HepG2 (cell line): Measurements from ENCODE around the gene BBS1. TPM values are rescaled to one million over a fixed set of nuclear protein-coding genes. Genes with fewer than 3 reads are reported as not detected.

Experiments used
- ATF7-NPFF ChIP-seq: sonication (generic); formaldehyde crosslinking; IDR thresholded peaks from 2 replicates; pipeline ENCODE4 v1.8.1; 2023; ENCODE audit warnings: mild to moderate bottlenecking, low read depth, missing genetic modification reagents, moderate library complexity
- E2F1 ChIP-seq: sonication (generic); formaldehyde crosslinking; IDR thresholded peaks from 2 replicates; pipeline ENCODE4 v1.5.0; 2020; ENCODE audit warnings: missing genetic modification reagents
- ELF1 ChIP-seq: sonication (generic); formaldehyde crosslinking; IDR thresholded peaks from 2 replicates; pipeline ENCODE4 v1.4.0; 2020; ENCODE audit warnings: missing genetic modification reagents
- FOXA1 ChIP-seq, 2 experiments: fragments of 450-650 bp in 1 of 2; sonication (generic) in 1 of 2; formaldehyde crosslinking in 1 of 2; IDR thresholded peaks; 2 replicates each; pipeline versions ENCODE4 v1.4.0 to v1.6.1; 2016 to 2020; ENCODE audit warnings: missing genetic modification reagents in 1 of 2
- GATA4 ChIP-seq: sonication (generic); IDR thresholded peaks from 2 replicates; pipeline ENCODE4 v1.6.1; 2016; ENCODE audit warnings: antibody characterized with exemption, low read depth, borderline replicate concordance
- HES4 ChIP-seq: sonication (generic); formaldehyde crosslinking; IDR thresholded peaks from 2 replicates; pipeline ENCODE4 v1.9.0; 2021; ENCODE audit warnings: mild to moderate bottlenecking, missing genetic modification reagents, borderline replicate concordance
- HMG20B ChIP-seq: conservative IDR thresholded peaks from 2 replicates; pipeline ENCODE4 v1.6.1; 2016; ENCODE audit warnings: missing genetic modification reagents, missing compliant biosample characterization
- HMGXB3 ChIP-seq: sonication (generic); formaldehyde crosslinking; IDR thresholded peaks from 2 replicates; pipeline ENCODE4 v1.4.0; 2020; ENCODE audit warnings: missing genetic modification reagents, borderline replicate concordance
- IRF2 ChIP-seq: IDR thresholded peaks from 2 replicates; pipeline ENCODE4 v1.6.1; 2018; ENCODE audit warnings: missing genetic modification reagents, missing compliant biosample characterization
- JUND ChIP-seq: sonication (generic); formaldehyde crosslinking; IDR thresholded peaks from 2 replicates; pipeline ENCODE4 v1.8.0; 2022; ENCODE audit warnings: mild to moderate bottlenecking, missing genetic modification reagents
- MAFG ChIP-seq: sonication (generic); formaldehyde crosslinking; IDR thresholded peaks from 2 replicates; pipeline ENCODE4 v1.5.1; 2020; ENCODE audit warnings: mild to moderate bottlenecking, missing genetic modification reagents
- MYC ChIP-seq: sonication (generic); formaldehyde crosslinking; IDR thresholded peaks from 2 replicates; pipeline ENCODE4 v1.9.0; 2021; ENCODE audit warnings: missing genetic modification reagents, borderline replicate concordance
- SOX6 ChIP-seq, 2 experiments: fragments of 450-650 bp in 1 of 2; sonication (generic) in 1 of 2; formaldehyde crosslinking in 1 of 2; IDR thresholded peaks; 2 replicates each; pipeline versions ENCODE4 v1.4.0 to v1.6.1; 2017 to 2020; ENCODE audit warnings: antibody characterized with exemption in 1 of 2, mild to moderate bottlenecking in 1 of 2, missing genetic modification reagents in 1 of 2
- TCF7 ChIP-seq: sonication (generic); IDR thresholded peaks from 2 replicates; pipeline ENCODE4 v1.6.1; 2016; ENCODE audit warnings: antibody characterized with exemption, low read depth
- ZBTB26 ChIP-seq: IDR thresholded peaks from 2 replicates; pipeline ENCODE4 v1.6.1; 2016; ENCODE audit warnings: missing compliant biosample characterization, missing genetic modification reagents, borderline replicate concordance
- ZFP41 ChIP-seq: sonication (generic); formaldehyde crosslinking; IDR thresholded peaks from 2 replicates; pipeline ENCODE4 v1.4.0; 2020; ENCODE audit warnings: mild to moderate bottlenecking, missing genetic modification reagents, borderline replicate concordance
- ZNF24 ChIP-seq: fragments of 450-650 bp; IDR thresholded peaks from 2 replicates; pipeline ENCODE4 v1.6.1; 2017; ENCODE audit warnings: antibody characterized with exemption, mild to moderate bottlenecking
- ZNF256 ChIP-seq: sonication (generic); formaldehyde crosslinking; conservative IDR thresholded peaks from 2 replicates; pipeline ENCODE4 v1.4.0; 2020; ENCODE audit warnings: missing genetic modification reagents
- ZNF496 ChIP-seq: sonication (generic); formaldehyde crosslinking; IDR thresholded peaks from 2 replicates; pipeline ENCODE4 v1.8.1; 2023; ENCODE audit warnings: mild to moderate bottlenecking, moderate library complexity, missing genetic modification reagents; ENCODE audit not compliant: insufficient replicate concordance
- ZNF598 ChIP-seq: sonication (generic); formaldehyde crosslinking; IDR thresholded peaks from 2 replicates; pipeline ENCODE4 v1.5.1; 2020; ENCODE audit warnings: mild to moderate bottlenecking, missing genetic modification reagents, borderline replicate concordance
- ZNF724P ChIP-seq: sonication (generic); formaldehyde crosslinking; IDR thresholded peaks from 2 replicates; pipeline ENCODE4 v1.8.0; 2022; ENCODE audit warnings: missing genetic modification reagents, borderline replicate concordance
- ZSCAN20 ChIP-seq: sonication (generic); formaldehyde crosslinking; IDR thresholded peaks from 2 replicates; pipeline ENCODE4 v1.4.0; 2020; ENCODE audit warnings: missing genetic modification reagents, mild to moderate bottlenecking, borderline replicate concordance
- polyA plus RNA-seq, 8 experiments: library from polyadenylated mRNA; depleted of rRNA in 3 of 8; stranded (reverse) in 7 of 8; unstranded in 1 of 8; fragments of >200 nt; fragmentation: Illumina TruSeq in 4 of 8; extraction: Trizol in 4 of 8; gene quantifications; 2 replicates each; pipeline versions ENCODE4 v1.2.1 to v1.2.3, GENCODE V29; 2011 to 2016; ENCODE audit warnings: low read depth in 4 of 8, missing spikeins in 1 of 8, mixed read lengths in 1 of 8; ENCODE audit not compliant: insufficient read depth in 1 of 8
- total RNA-seq, 5 experiments: library from RNA; depleted of rRNA; stranded (reverse); fragments of >200 nt; fragmentation: Illumina TruSeq; extraction: Trizol; gene quantifications; 2 replicates each; pipeline ENCODE4 v1.2.3, GENCODE V29; 2016; ENCODE audit warnings: low read depth in 1 of 5

Gene BBS1
- total and polyA plus RNA-seq, 2 of the 13 experiments (the other 11 are each of a cell fraction or from before 2014, with no cell fraction given): 11.7 to 14.1 TPM

GRCh38 chr11:66480117-66480938 is 30.1 kb upstream of the BBS1 start, which contains the start of gene DPP3 (continued):
- TF ChIP-seq SOX6 (IDR thresholded peaks at IDR 0.05) (no peak), SOX6 (CRISPR knock-in tag; IDR thresholded peaks at IDR 0.05) (peak; percentile 52; the same call in 1 of the 2 replicates), IRF2 (CRISPR knock-in tag) (peak; percentile 78; the same call in 1 of the 2 replicates), FOXA1 (IDR thresholded peaks at IDR 0.05) (no peak), FOXA1 (CRISPR knock-in tag; IDR thresholded peaks at IDR 0.05) (peak; percentile 49; the same call in 1 of the 2 replicates), HMG20B (CRISPR knock-in tag) (0 out of 2 replicates have a peak, but pooled peaks have one; percentile 32), ELF1 (CRISPR knock-in tag) (peak; percentile 97), JUND (CRISPR knock-in tag) (no peak), ZSCAN20 (CRISPR knock-in tag) (no peak), HES4 (CRISPR knock-in tag) (no peak), TCF7 (no peak), ATF7-NPFF (peak; percentile 65; the same call in 1 of the 2 replicates), GATA4 (0 out of 2 replicates have a peak, but pooled peaks have one; percentile 12), ZFP41 (CRISPR knock-in tag) (no peak), ZNF256 (CRISPR knock-in tag) (no peak), E2F1 (CRISPR knock-in tag) (no peak), MAFG (CRISPR knock-in tag) (no peak), ZNF496 (CRISPR knock-in tag) (no peak), ZNF598 (CRISPR knock-in tag) (peak; percentile 21; the same call in 1 of the 2 replicates), ZBTB26 (CRISPR knock-in tag) (0 out of 2 replicates have a peak, but pooled peaks have one; percentile 40), HMGXB3 (CRISPR knock-in tag) (no peak), ZNF724P (no peak), ZNF24 (no peak), MYC (peak; percentile 91)
